ENCODE results near the gene FGF14. TPM values are rescaled to one million over a fixed set of nuclear protein-coding genes. Genes with fewer than 3 reads are reported as not detected.

The FGF14 gene
- total RNA-seq, 1 experiment from 2014 or later: not detected

DNA sequence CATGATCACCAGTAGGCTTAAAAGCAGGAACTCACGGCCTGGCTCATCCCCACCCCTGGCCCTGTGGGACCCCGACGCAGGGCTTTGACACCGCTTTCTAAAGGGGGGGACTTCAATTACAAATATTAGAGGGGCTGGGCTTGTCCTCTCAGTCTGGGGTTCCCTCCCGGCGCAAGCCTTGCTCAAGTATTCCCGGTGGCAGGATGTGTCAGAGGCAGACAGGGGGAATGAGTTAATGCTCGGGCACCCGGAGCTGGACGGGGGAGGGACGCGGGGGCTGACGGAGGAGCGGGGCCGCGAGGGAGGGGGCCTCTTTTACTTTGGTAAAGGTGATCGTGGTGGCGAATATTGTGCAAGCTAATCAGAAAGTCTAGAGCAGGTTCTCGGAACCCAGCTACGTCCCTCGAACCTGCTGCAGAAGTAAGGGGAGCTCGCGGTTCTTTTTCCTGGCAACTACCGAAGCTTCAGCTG lies 1.1 kb downstream of the FGF14 start:
- Histone ChIP-seq H3K9me2 (replicated peaks; ENCODE audit: insufficient read depth, low read length) (no peaks in the 10 kb centered on the region), H3K9ac (ENCODE audit: low read length) (no peak overlapping the region), H3K79me2 (ENCODE audit: low read length) (no peaks in the 10 kb centered on the region), H3K4me2 (ENCODE audit: low read depth, low read length, poor library complexity, severe bottlenecking) (no peak overlapping the region), H3K9me3 (ENCODE audit: low read length) (no peaks in the 10 kb centered on the region), H3K36me3 (ENCODE audit: insufficient read depth, low read length) (no peaks in the 10 kb centered on the region), H4K20me1 (ENCODE audit: insufficient read depth, low read depth, low read length) (no peaks in the 10 kb centered on the region), H2AFZ (ENCODE audit: low read length) (no peak overlapping the region), H3K4me3 (ENCODE audit: low read length) (no peak overlapping the region), H3K27ac (ENCODE audit: low read length) (no peak overlapping the region), H3K27me3 (ENCODE audit: low read length) (no peaks in the 10 kb centered on the region), H3K4me1 (ENCODE audit: low read length) (no peaks in the 10 kb centered on the region)
- no peak for DNase-seq

DNA sequence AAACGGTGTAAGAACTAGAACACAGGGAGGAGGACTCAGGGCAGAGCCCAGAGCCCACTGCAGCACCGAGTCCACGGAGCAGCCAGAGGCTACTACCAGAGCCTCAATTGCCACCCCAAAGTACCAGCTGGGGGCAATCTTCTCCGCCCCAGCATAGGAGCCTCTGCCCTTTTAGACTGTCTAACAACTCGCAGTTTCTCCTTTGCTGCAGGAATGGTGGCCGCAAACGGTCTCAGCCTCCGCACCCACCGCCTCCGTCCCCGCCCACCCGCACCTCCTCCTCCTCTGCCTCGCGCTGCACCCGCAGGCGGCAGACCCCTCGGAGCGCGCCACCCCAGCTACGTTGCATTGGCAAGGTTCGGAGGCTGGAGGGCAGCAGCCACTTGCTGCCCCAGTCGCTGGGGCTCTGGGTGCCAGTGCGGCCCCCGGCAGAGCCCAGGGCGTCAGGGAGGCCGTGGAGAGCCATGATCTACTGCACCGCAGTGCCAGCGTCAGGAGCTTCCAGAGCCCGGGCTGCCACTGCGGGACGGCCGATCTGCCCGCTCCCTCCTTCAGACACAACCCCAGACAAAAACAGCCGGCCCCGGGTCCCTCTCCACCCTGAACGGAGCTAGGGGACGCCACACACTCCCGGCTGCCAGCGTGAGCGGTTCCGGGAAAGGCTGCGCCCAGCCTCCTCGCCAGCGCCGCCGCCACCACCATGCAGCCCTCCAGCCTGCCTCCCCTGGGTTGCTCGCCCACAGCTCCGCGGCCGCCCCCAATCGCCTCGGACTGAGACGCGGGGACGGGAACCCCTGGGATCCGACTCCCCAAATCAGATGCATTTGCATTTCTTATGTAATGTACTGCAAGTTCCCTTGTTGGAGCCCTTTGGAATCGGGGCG lies 1.8 kb downstream of the FGF14 start:
- Histone ChIP-seq H3K9me2 (replicated peaks; ENCODE audit: insufficient read depth, low read length) (no peaks in the 10 kb centered on the region), H3K27ac (ENCODE audit: low read length) (no peak overlapping the region), H4K20me1 (ENCODE audit: insufficient read depth, low read depth, low read length) (no peaks in the 10 kb centered on the region), H3K79me2 (ENCODE audit: low read length) (no peaks in the 10 kb centered on the region), H3K9me3 (ENCODE audit: low read length) (no peaks in the 10 kb centered on the region), H3K27me3 (ENCODE audit: low read length) (no peaks in the 10 kb centered on the region), H3K9ac (ENCODE audit: low read length) (no peak overlapping the region), H3K36me3 (ENCODE audit: insufficient read depth, low read length) (no peaks in the 10 kb centered on the region), H3K4me1 (ENCODE audit: low read length) (no peaks in the 10 kb centered on the region), H2AFZ (ENCODE audit: low read length) (no peak overlapping the region), H3K4me3 (ENCODE audit: low read length) (no peak overlapping the region), H3K4me2 (ENCODE audit: low read depth, low read length, poor library complexity, severe bottlenecking) (no peak overlapping the region)
- no peak for DNase-seq

GRCh38 chr13:102395939-102396338 lies 5.9 kb downstream of the FGF14 start:
- H3K27me3 ChIP-seq (ENCODE audit: low read length): no peaks in the 10 kb centered on the region
- no peaks in the 10 kb centered on the region for H4K20me1 ChIP-seq (ENCODE audit: insufficient read depth, low read depth, low read length)
- H3K4me1 ChIP-seq (ENCODE audit: low read length): no peaks in the 10 kb centered on the region
- H3K36me3 ChIP-seq (ENCODE audit: insufficient read depth, low read length): no peaks in the 10 kb centered on the region
- H3K9ac ChIP-seq (ENCODE audit: low read length): no peak overlapping the region
- DNase-seq: no peak
- no peaks in the 10 kb centered on the region for H3K79me2 ChIP-seq (ENCODE audit: low read length)
- H3K27ac ChIP-seq (ENCODE audit: low read length): no peak overlapping the region
- H3K9me2 ChIP-seq (replicated peaks; ENCODE audit: insufficient read depth, low read length): no peaks in the 10 kb centered on the region
- no peak overlapping the region for H3K4me3 ChIP-seq (ENCODE audit: low read length)
- no peaks in the 10 kb centered on the region for H3K9me3 ChIP-seq (ENCODE audit: low read length)
- no peak overlapping the region for H3K4me2 ChIP-seq (ENCODE audit: low read depth, low read length, poor library complexity, severe bottlenecking)
- no peak overlapping the region for H2AFZ ChIP-seq (ENCODE audit: low read length)

GRCh38 chr13:102395174-102395573 lies 6.7 kb downstream of the FGF14 start:
- Histone ChIP-seq H3K4me1 (ENCODE audit: low read length) (no peaks in the 10 kb centered on the region), H4K20me1 (ENCODE audit: insufficient read depth, low read depth, low read length) (no peaks in the 10 kb centered on the region), H3K27me3 (ENCODE audit: low read length) (no peaks in the 10 kb centered on the region), H2AFZ (ENCODE audit: low read length) (no peak overlapping the region), H3K9me2 (replicated peaks; ENCODE audit: insufficient read depth, low read length) (no peaks in the 10 kb centered on the region), H3K4me3 (ENCODE audit: low read length) (no peak overlapping the region), H3K9ac (ENCODE audit: low read length) (no peak overlapping the region), H3K79me2 (ENCODE audit: low read length) (no peaks in the 10 kb centered on the region), H3K27ac (ENCODE audit: low read length) (no peak overlapping the region), H3K9me3 (ENCODE audit: low read length) (no peaks in the 10 kb centered on the region), H3K36me3 (ENCODE audit: insufficient read depth, low read length) (no peaks in the 10 kb centered on the region), H3K4me2 (ENCODE audit: low read depth, low read length, poor library complexity, severe bottlenecking) (no peak overlapping the region)
- DNase-seq: no peak

- Histone ChIP-seq H3K4me3 (ENCODE audit: low read length) (no peak overlapping the region), H3K9me2 (replicated peaks; ENCODE audit: insufficient read depth, low read length) (no peaks in the 10 kb centered on the region), H3K4me2 (ENCODE audit: low read depth, low read length, poor library complexity, severe bottlenecking) (no peak overlapping the region), H2AFZ (ENCODE audit: low read length) (no peak overlapping the region), H3K9ac (ENCODE audit: low read length) (no peak overlapping the region), H3K27ac (ENCODE audit: low read length) (no peak overlapping the region), H3K79me2 (ENCODE audit: low read length) (no peaks in the 10 kb centered on the region), H4K20me1 (ENCODE audit: insufficient read depth, low read depth, low read length) (no peaks in the 10 kb centered on the region), H3K9me3 (ENCODE audit: low read length) (no peaks in the 10 kb centered on the region), H3K27me3 (ENCODE audit: low read length) (no peaks in the 10 kb centered on the region), H3K4me1 (ENCODE audit: low read length) (no peaks in the 10 kb centered on the region), H3K36me3 (ENCODE audit: insufficient read depth, low read length) (no peaks in the 10 kb centered on the region)
- DNase-seq: no peak
Measured at GRCh38 chr13:102394158-102395053, 7.4 kb downstream of the FGF14 start.

GRCh38 chr13:102392481-102393209 lies 9.2 kb downstream of the FGF14 start:
- no peaks in the 10 kb centered on the region for H3K4me1 ChIP-seq (ENCODE audit: low read length)
- no peaks in the 10 kb centered on the region for H3K9me3 ChIP-seq (ENCODE audit: low read length)
- no peak overlapping the region for H3K4me2 ChIP-seq (ENCODE audit: low read depth, low read length, poor library complexity, severe bottlenecking)
- no peaks in the 10 kb centered on the region for H3K79me2 ChIP-seq (ENCODE audit: low read length)
- no peaks in the 10 kb centered on the region for H4K20me1 ChIP-seq (ENCODE audit: insufficient read depth, low read depth, low read length)
- H3K27me3 ChIP-seq (ENCODE audit: low read length): no peaks in the 10 kb centered on the region
- no peaks in the 10 kb centered on the region for H3K9me2 ChIP-seq (replicated peaks; ENCODE audit: insufficient read depth, low read length)
- H3K27ac ChIP-seq (ENCODE audit: low read length): no peak overlapping the region
- no peak overlapping the region for H2AFZ ChIP-seq (ENCODE audit: low read length)
- H3K9ac ChIP-seq (ENCODE audit: low read length): no peak overlapping the region
- DNase-seq: no peak
- no peaks in the 10 kb centered on the region for H3K36me3 ChIP-seq (ENCODE audit: insufficient read depth, low read length)
- H3K4me3 ChIP-seq (ENCODE audit: low read length): no peak overlapping the region

DNA sequence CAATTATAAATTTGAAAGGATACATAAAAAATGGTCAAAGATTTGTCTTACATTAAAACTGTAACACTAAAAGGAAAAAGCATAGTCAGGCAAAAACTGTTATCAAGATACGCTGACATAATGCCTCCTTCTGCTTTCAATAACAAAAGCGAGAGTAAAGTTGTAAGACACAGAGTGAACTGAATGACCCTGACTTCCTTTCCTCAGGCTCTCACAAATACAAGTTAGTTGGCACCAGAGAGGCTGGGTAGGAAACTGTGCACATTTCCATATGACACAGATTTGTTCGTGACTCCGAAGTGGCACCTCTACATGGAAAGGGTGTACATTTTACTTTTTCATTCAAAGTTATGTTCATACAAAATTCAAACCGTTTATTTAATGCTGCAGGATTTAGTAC lies 15.4 kb downstream of the FGF14 start:
- H2AFZ ChIP-seq (ENCODE audit: low read length): no peak overlapping the region
- no peak overlapping the region for H3K4me3 ChIP-seq (ENCODE audit: low read length)
- no peak overlapping the region for H3K27ac ChIP-seq (ENCODE audit: low read length)
- no peaks in the 10 kb centered on the region for H3K36me3 ChIP-seq (ENCODE audit: insufficient read depth, low read length)
- H3K27me3 ChIP-seq (ENCODE audit: low read length): no peaks in the 10 kb centered on the region
- no peaks in the 10 kb centered on the region for H3K79me2 ChIP-seq (ENCODE audit: low read length)
- H4K20me1 ChIP-seq (ENCODE audit: insufficient read depth, low read depth, low read length): no peaks in the 10 kb centered on the region
- no peaks in the 10 kb centered on the region for H3K9me3 ChIP-seq (ENCODE audit: low read length)
- H3K4me1 ChIP-seq (ENCODE audit: low read length): no peaks in the 10 kb centered on the region
- DNase-seq: no peak
- peaks cover 3% of the 10 kb centered on the region; the same call in 1 of the 2 replicates for H3K9me2 ChIP-seq (replicated peaks; ENCODE audit: insufficient read depth, low read length)
- no peak overlapping the region for H3K4me2 ChIP-seq (ENCODE audit: low read depth, low read length, poor library complexity, severe bottlenecking)
- no peak overlapping the region for H3K9ac ChIP-seq (ENCODE audit: low read length)
